WERI-Rb-1 (cell line): ENCODE measurements around the gene BICDL2.

Experiments used
- DNase-seq: peaks from one replicate; pipeline ENCODE4 v3.0.0-alpha.2; 2020
- H3K27ac ChIP-seq: fragments of 250-450 bp; sonication (Bioruptor Pico); 2 replicates; pipeline ENCODE4 v1.5.1; 2020; ENCODE audit warnings: mild to moderate bottlenecking, moderate library complexity
- H3K27me3 ChIP-seq: fragments of 250-450 bp; sonication (Bioruptor Pico); 2 replicates; pipeline ENCODE4 v1.5.1; 2021; ENCODE audit warnings: mild to moderate bottlenecking, low read depth, moderate library complexity; ENCODE audit not compliant: insufficient read depth, severe bottlenecking
- H3K36me3 ChIP-seq: fragments of 250-450 bp; sonication (Bioruptor Pico); 2 replicates; pipeline ENCODE4 v1.5.1; 2020; ENCODE audit warnings: mild to moderate bottlenecking, moderate library complexity
- H3K4me3 ChIP-seq: 2 replicates; pipeline ENCODE4 v1.5.1; 2011; ENCODE audit warnings: low read depth, mild to moderate bottlenecking, control low read depth, low read length
- H3K9me3 ChIP-seq: fragments of 250-450 bp; sonication (Bioruptor Pico); 2 replicates; pipeline ENCODE4 v1.5.1; 2021; ENCODE audit warnings: mild to moderate bottlenecking, moderate library complexity; ENCODE audit not compliant: severe bottlenecking
- TF ChIP-seq, protein P1 (sequence below): IDR thresholded peaks from 2 replicates; pipeline ENCODE4 v1.5.1; 2011; ENCODE audit warnings: low read depth, mild to moderate bottlenecking, control low read depth, inconsistent platforms, low read length

Gene BICDL2

DNA sequence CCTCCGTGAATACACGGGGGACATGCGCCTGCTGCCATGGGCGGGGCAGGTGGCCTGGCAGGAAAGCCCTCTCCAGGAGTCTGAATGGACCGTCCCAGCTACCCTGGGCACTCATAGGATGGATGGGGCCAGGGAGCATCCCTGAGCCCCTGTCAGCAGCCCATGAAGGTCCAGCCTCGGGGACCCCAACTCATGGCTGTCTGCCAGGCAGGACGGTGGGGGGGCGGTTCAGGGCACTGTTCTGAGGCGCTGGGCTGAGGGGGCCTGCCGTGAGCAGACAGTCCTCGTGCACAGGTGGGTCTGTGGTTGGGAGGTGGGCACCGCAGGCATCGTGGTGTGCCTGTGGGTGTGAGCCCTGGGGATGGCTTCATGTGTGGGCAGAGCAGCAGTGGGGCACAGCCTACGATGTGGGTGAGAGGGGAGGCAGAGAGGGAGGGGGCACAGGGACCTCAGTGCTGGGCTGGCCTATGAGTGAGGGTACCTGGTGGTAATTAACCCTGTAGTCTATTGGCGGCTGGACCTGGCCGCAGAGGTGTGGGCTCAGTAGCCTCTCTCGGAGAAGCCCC lies 50.0 kb downstream of the BICDL2 start:
- Histone ChIP-seq H3K36me3 (no peaks in the 10 kb centered on the region), H3K27ac (no peak overlapping the region), H3K27me3 (no peaks in the 10 kb centered on the region), H3K4me3 (no peak overlapping the region), H3K9me3 (no peaks in the 10 kb centered on the region)
- TF ChIP-seq, protein P1, sequence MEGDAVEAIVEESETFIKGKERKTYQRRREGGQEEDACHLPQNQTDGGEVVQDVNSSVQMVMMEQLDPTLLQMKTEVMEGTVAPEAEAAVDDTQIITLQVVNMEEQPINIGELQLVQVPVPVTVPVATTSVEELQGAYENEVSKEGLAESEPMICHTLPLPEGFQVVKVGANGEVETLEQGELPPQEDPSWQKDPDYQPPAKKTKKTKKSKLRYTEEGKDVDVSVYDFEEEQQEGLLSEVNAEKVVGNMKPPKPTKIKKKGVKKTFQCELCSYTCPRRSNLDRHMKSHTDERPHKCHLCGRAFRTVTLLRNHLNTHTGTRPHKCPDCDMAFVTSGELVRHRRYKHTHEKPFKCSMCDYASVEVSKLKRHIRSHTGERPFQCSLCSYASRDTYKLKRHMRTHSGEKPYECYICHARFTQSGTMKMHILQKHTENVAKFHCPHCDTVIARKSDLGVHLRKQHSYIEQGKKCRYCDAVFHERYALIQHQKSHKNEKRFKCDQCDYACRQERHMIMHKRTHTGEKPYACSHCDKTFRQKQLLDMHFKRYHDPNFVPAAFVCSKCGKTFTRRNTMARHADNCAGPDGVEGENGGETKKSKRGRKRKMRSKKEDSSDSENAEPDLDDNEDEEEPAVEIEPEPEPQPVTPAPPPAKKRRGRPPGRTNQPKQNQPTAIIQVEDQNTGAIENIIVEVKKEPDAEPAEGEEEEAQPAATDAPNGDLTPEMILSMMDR = no peak
- no peak for DNase-seq

DNA sequence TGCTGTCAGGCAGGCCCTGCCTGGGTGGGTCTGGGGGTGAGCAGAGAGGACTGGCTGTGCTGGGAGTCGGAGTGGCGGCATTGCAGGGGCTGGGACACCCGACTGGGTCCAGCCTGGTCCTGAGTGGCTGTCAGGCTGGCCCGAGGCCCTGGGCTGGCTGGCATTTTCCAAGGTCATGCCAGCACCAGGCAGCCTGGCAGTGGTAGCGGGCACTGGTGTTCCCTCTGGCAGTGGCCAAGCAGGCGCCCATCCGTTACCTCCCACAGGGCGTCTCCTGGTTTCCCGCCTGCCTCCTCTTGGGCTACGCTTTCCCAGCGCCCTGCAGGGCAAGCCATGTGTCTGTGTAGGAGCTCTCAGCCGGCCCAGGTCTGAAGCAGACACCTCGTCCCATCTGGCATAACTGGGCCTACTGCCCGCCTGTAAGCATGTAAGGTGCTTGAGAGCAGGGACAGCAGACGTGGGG lies 50.8 kb downstream of the BICDL2 start:
- H3K27ac ChIP-seq = peak overlapping the region; percentile 24; the same call in 1 of the 2 replicates

GRCh38 chr16:2985462-2985861 lies 51.3 kb downstream of the BICDL2 start:
- H3K27ac ChIP-seq = no peak overlapping the region
- TF ChIP-seq, protein P1 = no peak
- no peaks in the 10 kb centered on the region for H3K9me3 ChIP-seq
- DNase-seq = no peak
- no peaks in the 10 kb centered on the region for H3K27me3 ChIP-seq
- no peak overlapping the region for H3K4me3 ChIP-seq
- no peaks in the 10 kb centered on the region for H3K36me3 ChIP-seq

More for the DNA sequence above, 50.8 kb downstream of the BICDL2 start:
- TF ChIP-seq, protein P1 = no peak
- no peaks in the 10 kb centered on the region for H3K27me3 ChIP-seq
- DNase-seq = no peak
- no peaks in the 10 kb centered on the region for H3K9me3 ChIP-seq
- no peak overlapping the region for H3K4me3 ChIP-seq
- no peaks in the 10 kb centered on the region for H3K36me3 ChIP-seq

DNA sequence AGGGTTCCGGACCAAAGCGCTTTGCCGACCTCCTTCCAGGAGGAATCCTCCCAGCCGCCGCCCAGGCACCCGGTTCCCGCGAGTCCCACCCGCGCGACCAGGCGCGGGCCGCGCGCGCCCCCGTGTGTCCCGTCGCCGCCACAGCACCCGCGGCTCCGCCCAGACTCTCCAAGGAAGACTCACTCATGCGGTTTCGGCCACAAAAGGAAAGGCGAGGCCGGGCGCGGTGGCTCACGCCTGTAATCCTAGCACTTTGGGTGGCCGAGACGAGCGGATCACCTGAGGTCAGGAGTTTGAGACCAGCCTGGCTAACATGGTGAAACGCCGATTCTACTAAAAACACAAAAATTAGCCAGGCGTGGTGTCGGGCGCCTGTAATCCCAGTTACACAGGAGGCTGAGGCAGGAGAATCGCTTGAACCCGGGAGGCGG lies 53.0 kb downstream of the BICDL2 start:
- DNase-seq = peak; percentile 86
- Histone ChIP-seq H3K4me3 (no peak overlapping the region; the same call in 1 of the 2 replicates), H3K36me3 (peaks cover 9% of the 10 kb centered on the region), H3K27ac (peak overlapping the region; percentile 65), H3K27me3 (no peaks in the 10 kb centered on the region), H3K9me3 (no peaks in the 10 kb centered on the region)
- TF ChIP-seq, protein P1 = peak; percentile 85

DNA sequence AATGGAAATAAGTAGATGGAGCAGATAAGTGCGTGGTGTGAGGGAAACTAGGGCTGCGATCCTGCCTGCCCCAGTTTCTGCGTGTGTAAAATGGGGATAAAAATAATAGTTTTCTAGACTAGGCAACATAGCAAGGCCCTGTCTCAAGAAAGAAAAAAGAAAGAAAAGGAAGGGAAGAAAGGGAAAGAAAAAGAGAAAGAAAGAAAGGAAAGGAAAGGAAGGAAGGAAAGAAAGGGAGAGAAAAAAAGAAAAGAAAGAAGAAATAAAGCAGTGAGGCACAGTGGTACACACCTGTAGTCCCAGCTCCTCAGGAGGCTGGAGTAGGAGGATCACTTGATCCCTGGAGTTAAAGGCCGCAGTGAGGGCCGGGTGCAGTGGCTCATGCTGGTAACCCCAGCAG lies 54.3 kb downstream of the BICDL2 start:
- Histone ChIP-seq H3K36me3 (peaks cover 21% of the 10 kb centered on the region), H3K27ac (peak overlapping the region; percentile 81), H3K27me3 (no peaks in the 10 kb centered on the region), H3K9me3 (no peaks in the 10 kb centered on the region), H3K4me3 (no peak overlapping the region)
- DNase-seq = no peak
- TF ChIP-seq, protein P1 = no peak

- peak; percentile 59 for DNase-seq
- Histone ChIP-seq H3K27ac (peak overlapping the region; percentile 81), H3K27me3 (no peaks in the 10 kb centered on the region), H3K4me3 (peak overlapping the region; percentile 34), H3K36me3 (peaks cover 26% of the 10 kb centered on the region), H3K9me3 (no peaks in the 10 kb centered on the region)
- TF ChIP-seq, protein P1 = no peak
Observed at GRCh38 chr16:2981899-2982250, 54.9 kb downstream of the BICDL2 start.
